ENCODE results near the gene PTGFRN.

GRCh38 chr1:116941670-116942069 lies 32.0 kb downstream of the PTGFRN start:
- TF ChIP-seq, protein P1, sequence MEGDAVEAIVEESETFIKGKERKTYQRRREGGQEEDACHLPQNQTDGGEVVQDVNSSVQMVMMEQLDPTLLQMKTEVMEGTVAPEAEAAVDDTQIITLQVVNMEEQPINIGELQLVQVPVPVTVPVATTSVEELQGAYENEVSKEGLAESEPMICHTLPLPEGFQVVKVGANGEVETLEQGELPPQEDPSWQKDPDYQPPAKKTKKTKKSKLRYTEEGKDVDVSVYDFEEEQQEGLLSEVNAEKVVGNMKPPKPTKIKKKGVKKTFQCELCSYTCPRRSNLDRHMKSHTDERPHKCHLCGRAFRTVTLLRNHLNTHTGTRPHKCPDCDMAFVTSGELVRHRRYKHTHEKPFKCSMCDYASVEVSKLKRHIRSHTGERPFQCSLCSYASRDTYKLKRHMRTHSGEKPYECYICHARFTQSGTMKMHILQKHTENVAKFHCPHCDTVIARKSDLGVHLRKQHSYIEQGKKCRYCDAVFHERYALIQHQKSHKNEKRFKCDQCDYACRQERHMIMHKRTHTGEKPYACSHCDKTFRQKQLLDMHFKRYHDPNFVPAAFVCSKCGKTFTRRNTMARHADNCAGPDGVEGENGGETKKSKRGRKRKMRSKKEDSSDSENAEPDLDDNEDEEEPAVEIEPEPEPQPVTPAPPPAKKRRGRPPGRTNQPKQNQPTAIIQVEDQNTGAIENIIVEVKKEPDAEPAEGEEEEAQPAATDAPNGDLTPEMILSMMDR (IDR thresholded peaks at IDR 0.05; ENCODE audit: poor library complexity), result no peak
- no peak for TF ChIP-seq EZH2 (IDR thresholded peaks at IDR 0.05; ENCODE audit: borderline replicate concordance)
- TF ChIP-seq EZH2phosphoT487 (IDR thresholded peaks at IDR 0.05; ENCODE audit: low read depth, severe bottlenecking, unreplicated experiment), result no peak

Measured in hepatocyte (in vitro differentiated cells).